ENCODE results near the gene EXOC8. TPM values are rescaled to one million over a fixed set of nuclear protein-coding genes. Genes with fewer than 3 reads are reported as not detected.

EXOC8 gene
- total and polyA plus RNA-seq, 2 of the 13 experiments (the other 11 are each of a cell fraction or from before 2014, with no cell fraction given), result 2.1 to 7.9 TPM

DNA sequence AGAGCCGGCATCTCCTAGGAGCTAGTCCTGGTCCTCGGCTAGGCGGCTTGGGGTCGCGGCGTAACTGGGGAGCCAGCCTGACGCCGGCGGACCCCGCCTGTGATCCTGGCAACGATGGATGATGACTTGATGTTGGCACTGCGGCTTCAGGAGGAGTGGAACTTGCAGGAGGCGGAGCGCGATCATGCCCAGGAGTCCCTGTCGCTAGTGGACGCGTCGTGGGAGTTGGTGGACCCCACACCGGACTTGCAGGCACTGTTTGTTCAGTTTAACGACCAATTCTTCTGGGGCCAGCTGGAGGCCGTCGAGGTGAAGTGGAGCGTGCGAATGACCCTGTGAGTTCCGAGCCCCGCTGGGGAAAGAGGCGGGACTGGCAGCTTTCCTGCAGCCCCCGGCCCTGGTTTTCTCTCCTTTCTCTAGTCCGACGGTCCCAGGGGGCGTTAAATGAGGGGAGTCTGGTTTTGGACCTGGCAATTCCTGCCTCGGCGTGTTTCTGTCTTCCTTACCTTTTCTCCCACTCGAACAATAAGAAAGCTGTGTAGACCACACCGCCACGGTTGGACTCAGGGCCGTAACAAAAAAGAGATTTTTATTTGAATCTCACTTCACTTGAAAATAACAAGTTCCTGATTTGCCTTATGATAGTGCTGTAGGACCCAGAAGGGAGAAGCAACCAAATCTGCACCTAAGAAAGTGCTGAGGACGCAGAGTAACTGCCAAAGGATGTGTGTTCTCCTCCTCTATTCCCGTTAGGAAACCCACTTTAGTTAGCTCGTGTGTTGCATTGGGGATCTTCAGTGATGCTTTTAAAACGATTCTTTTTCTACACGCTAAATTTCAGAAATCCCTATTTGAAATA, 847 bp upstream of the EXOC8 start, which contains the start of gene SPRTN (continued):
- TF ChIP-seq KLF9 (CRISPR knock-in tag; IDR thresholded peaks at IDR 0.05; ENCODE audit: low read depth) (no peak; the same call in 1 of the 2 replicates), ZNF615 (CRISPR knock-in tag; IDR thresholded peaks at IDR 0.05; ENCODE audit: borderline replicate concordance) (no peak), ZBTB38 (CRISPR knock-in tag; IDR thresholded peaks at IDR 0.05) (no peak; the same call in 1 of the 2 replicates), ZNF781 (CRISPR knock-in tag; IDR thresholded peaks at IDR 0.05; ENCODE audit: borderline replicate concordance, not compliant biosample characterization) (no peak), SNAPC2 (CRISPR knock-in tag; IDR thresholded peaks at IDR 0.05) (no peak), ZNF713 (CRISPR knock-in tag; IDR thresholded peaks at IDR 0.05) (no peak), ZNF160 (CRISPR knock-in tag; IDR thresholded peaks at IDR 0.05) (0 out of 2 replicates have a peak, but pooled peaks have one; percentile 36), ISL2 (CRISPR knock-in tag; IDR thresholded peaks at IDR 0.05) (0 out of 2 replicates have a peak, but pooled peaks have one; percentile 18), ZNF710 (CRISPR knock-in tag; IDR thresholded peaks at IDR 0.05; ENCODE audit: borderline replicate concordance) (peak; percentile 70; the same call in 1 of the 2 replicates), KLF16 (CRISPR knock-in tag; IDR thresholded peaks at IDR 0.05) (no peak), ZNF503 (CRISPR knock-in tag; IDR thresholded peaks at IDR 0.05) (no peak), SMAD1 (CRISPR knock-in tag; IDR thresholded peaks at IDR 0.05; ENCODE audit: borderline replicate concordance, low read depth) (no peak), MED13 (CRISPR knock-in tag; IDR thresholded peaks at IDR 0.05) (peak; percentile 69; the same call in 1 of the 2 replicates), ELK4 (CRISPR knock-in tag; IDR thresholded peaks at IDR 0.05; ENCODE audit: borderline replicate concordance) (no peak)
- TF ChIP-seq, protein P1, sequence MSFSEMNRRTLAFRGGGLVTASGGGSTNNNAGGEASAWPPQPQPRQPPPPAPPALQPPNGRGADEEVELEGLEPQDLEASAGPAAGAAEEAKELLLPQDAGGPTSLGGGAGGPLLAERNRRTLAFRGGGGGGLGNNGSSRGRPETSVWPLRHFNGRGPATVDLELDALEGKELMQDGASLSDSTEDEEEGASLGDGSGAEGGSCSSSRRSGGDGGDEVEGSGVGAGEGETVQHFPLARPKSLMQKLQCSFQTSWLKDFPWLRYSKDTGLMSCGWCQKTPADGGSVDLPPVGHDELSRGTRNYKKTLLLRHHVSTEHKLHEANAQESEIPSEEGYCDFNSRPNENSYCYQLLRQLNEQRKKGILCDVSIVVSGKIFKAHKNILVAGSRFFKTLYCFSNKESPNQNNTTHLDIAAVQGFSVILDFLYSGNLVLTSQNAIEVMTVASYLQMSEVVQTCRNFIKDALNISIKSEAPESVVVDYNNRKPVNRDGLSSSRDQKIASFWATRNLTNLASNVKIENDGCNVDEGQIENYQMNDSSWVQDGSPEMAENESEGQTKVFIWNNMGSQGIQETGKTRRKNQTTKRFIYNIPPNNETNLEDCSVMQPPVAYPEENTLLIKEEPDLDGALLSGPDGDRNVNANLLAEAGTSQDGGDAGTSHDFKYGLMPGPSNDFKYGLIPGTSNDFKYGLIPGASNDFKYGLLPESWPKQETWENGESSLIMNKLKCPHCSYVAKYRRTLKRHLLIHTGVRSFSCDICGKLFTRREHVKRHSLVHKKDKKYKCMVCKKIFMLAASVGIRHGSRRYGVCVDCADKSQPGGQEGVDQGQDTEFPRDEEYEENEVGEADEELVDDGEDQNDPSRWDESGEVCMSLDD (CRISPR knock-in tag; IDR thresholded peaks at IDR 0.05; ENCODE audit: borderline replicate concordance), result 0 out of 2 replicates have a peak, but pooled peaks have one; percentile 41
- TF ChIP-seq, protein P2, sequence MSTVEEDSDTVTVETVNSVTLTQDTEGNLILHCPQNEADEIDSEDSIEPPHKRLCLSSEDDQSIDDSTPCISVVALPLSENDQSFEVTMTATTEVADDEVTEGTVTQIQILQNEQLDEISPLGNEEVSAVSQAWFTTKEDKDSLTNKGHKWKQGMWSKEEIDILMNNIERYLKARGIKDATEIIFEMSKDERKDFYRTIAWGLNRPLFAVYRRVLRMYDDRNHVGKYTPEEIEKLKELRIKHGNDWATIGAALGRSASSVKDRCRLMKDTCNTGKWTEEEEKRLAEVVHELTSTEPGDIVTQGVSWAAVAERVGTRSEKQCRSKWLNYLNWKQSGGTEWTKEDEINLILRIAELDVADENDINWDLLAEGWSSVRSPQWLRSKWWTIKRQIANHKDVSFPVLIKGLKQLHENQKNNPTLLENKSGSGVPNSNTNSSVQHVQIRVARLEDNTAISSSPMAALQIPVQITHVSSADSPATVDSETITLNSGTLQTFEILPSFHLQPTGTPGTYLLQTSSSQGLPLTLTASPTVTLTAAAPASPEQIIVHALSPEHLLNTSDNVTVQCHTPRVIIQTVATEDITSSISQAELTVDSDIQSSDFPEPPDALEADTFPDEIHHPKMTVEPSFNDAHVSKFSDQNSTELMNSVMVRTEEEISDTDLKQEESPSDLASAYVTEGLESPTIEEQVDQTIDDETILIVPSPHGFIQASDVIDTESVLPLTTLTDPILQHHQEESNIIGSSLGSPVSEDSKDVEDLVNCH (CRISPR knock-in tag; IDR thresholded peaks at IDR 0.05), result no peak
- TF ChIP-seq, protein P3, sequence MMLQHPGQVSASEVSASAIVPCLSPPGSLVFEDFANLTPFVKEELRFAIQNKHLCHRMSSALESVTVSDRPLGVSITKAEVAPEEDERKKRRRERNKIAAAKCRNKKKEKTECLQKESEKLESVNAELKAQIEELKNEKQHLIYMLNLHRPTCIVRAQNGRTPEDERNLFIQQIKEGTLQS (CRISPR knock-in tag; IDR thresholded peaks at IDR 0.05), result no peak

All from HepG2 (cell line).